HG03135 (cell line): ENCODE data around the gene ARHGEF10L.

Experiments used
- ATAC-seq: cut with Tn5 transposase; IDR thresholded peaks from one replicate; pipeline ENCODE4 v1.9.1; 2021; ENCODE audit warnings: mild to moderate bottlenecking, moderate library complexity; ENCODE audit not compliant: unreplicated experiment

The ARHGEF10L gene

GRCh38 chr1:17696417-17697301, 157.2 kb downstream of the ARHGEF10L start:
- ATAC-seq, result no peak

GRCh38 chr1:17697458-17697857, 158.0 kb downstream of the ARHGEF10L start:
- no peak for ATAC-seq

GRCh38 chr1:17699581-17699980, 160.1 kb downstream of the ARHGEF10L start:
- no peak for ATAC-seq

- ATAC-seq, result no peak
These were observed 161.7 kb downstream of the ARHGEF10L start for GRCh38 chr1:17700945-17701810.

GRCh38 chr1:17704176-17704575, 164.7 kb downstream of the ARHGEF10L start:
- ATAC-seq, result no peak

- no peak for ATAC-seq
These were observed 166.9 kb downstream of the ARHGEF10L start for GRCh38 chr1:17706445-17706844.

- no peak for ATAC-seq
These were observed 170.5 kb downstream of the ARHGEF10L start for GRCh38 chr1:17709981-17710380.

- no peak for ATAC-seq
These were observed 171.5 kb downstream of the ARHGEF10L start for GRCh38 chr1:17710889-17711576.

GRCh38 chr1:17711577-17711910, 172.0 kb downstream of the ARHGEF10L start:
- no peak for ATAC-seq

- no peak for ATAC-seq
These were observed 172.4 kb downstream of the ARHGEF10L start for GRCh38 chr1:17711941-17712340.

GRCh38 chr1:17713993-17714392, 174.5 kb downstream of the ARHGEF10L start:
- no peak for ATAC-seq

GRCh38 chr1:17717594-17718535, 178.4 kb downstream of the ARHGEF10L start:
- no peak for ATAC-seq

- no peak for ATAC-seq
These were observed 180.4 kb downstream of the ARHGEF10L start for GRCh38 chr1:17719874-17720273.

- ATAC-seq, result no peak
These were observed 181.9 kb downstream of the ARHGEF10L start for GRCh38 chr1:17721444-17721843.

GRCh38 chr1:17723684-17724083, 184.2 kb downstream of the ARHGEF10L start:
- no peak for ATAC-seq

GRCh38 chr1:17724150-17724549, 184.7 kb downstream of the ARHGEF10L start:
- ATAC-seq, result no peak

- no peak for ATAC-seq
These were observed 185.7 kb downstream of the ARHGEF10L start for GRCh38 chr1:17725084-17725719.

- ATAC-seq, result no peak
These were observed 186.5 kb downstream of the ARHGEF10L start for GRCh38 chr1:17725811-17726582.

GRCh38 chr1:17728123-17728712, 188.7 kb downstream of the ARHGEF10L start:
- no peak for ATAC-seq
